ENCODE data around the gene IGFBP5.

- no peak for TF ChIP-seq CTCF (IDR thresholded peaks at IDR 0.05)
- no peak for TF ChIP-seq EZH2 (IDR thresholded peaks at IDR 0.05; ENCODE audit: borderline replicate concordance, insufficient read depth, low read depth, low read length, poor library complexity, severe bottlenecking)
These were observed 51.2 kb downstream of the IGFBP5 start for GRCh38 chr2:216643986-216644659.

Data from B cell (primary cell).